Rectal smooth muscle tissue (tissue), 1 donor: ENCODE measurements around the gene SART3.

Experiments used
- H3K27ac ChIP-seq: one replicate; pipeline ENCODE4 v1.7.0; 2013; ENCODE audit warnings: low read depth, low read length, inconsistent platforms
- H3K27me3 ChIP-seq: one replicate; pipeline ENCODE4 v1.7.0; 2013; ENCODE audit warnings: low read length; ENCODE audit not compliant: control insufficient read depth, insufficient read depth
- H3K36me3 ChIP-seq: one replicate; pipeline ENCODE4 v1.7.0; 2013; ENCODE audit warnings: low read length; ENCODE audit not compliant: control insufficient read depth, insufficient read depth
- H3K4me1 ChIP-seq: one replicate; pipeline ENCODE4 v1.7.0; 2013; ENCODE audit warnings: low read length; ENCODE audit not compliant: control insufficient read depth, insufficient read depth
- H3K4me3 ChIP-seq: one replicate; pipeline ENCODE4 v1.7.0; 2013; ENCODE audit warnings: low read length
- H3K9ac ChIP-seq: one replicate; pipeline ENCODE4 v1.7.0; 2013; ENCODE audit warnings: low read length

The SART3 gene

GRCh38 chr12:108571609-108572165, 10.7 kb upstream of the SART3 start:
- Histone ChIP-seq H3K9ac (no peak overlapping the region), H3K36me3 (peaks cover 17% of the 10 kb centered on the region), H3K4me3 (no peak overlapping the region), H3K27ac (no peak overlapping the region), H3K27me3 (no peaks in the 10 kb centered on the region), H3K4me1 (peaks cover 3% of the 10 kb centered on the region)

- H3K9ac ChIP-seq, result no peak overlapping the region
- no peak overlapping the region for H3K27ac ChIP-seq
- H3K36me3 ChIP-seq, result peaks cover 20% of the 10 kb centered on the region
Observed at GRCh38 chr12:108570743-108571608, 10.0 kb upstream of the SART3 start.

GRCh38 chr12:108568338-108569154, 7.6 kb upstream of the SART3 start:
- peaks cover 12% of the 10 kb centered on the region for H3K4me1 ChIP-seq
- no peak overlapping the region for H3K9ac ChIP-seq
- H3K27ac ChIP-seq, result no peak overlapping the region
- H3K4me3 ChIP-seq, result no peak overlapping the region
- H3K27me3 ChIP-seq, result no peaks in the 10 kb centered on the region
- peaks cover 27% of the 10 kb centered on the region for H3K36me3 ChIP-seq

More at GRCh38 chr12:108570743-108571608, 10.0 kb upstream of the SART3 start:
- H3K4me3 ChIP-seq, result no peak overlapping the region
- peaks cover 6% of the 10 kb centered on the region for H3K4me1 ChIP-seq
- no peaks in the 10 kb centered on the region for H3K27me3 ChIP-seq

- Histone ChIP-seq H3K36me3 (peaks cover 27% of the 10 kb centered on the region), H3K4me1 (peaks cover 15% of the 10 kb centered on the region), H3K4me3 (no peak overlapping the region), H3K27ac (peak overlapping the region; percentile 18), H3K9ac (no peak overlapping the region), H3K27me3 (no peaks in the 10 kb centered on the region)
Observed at GRCh38 chr12:108567406-108568337, 6.7 kb upstream of the SART3 start.

- Histone ChIP-seq H3K27me3 (no peaks in the 10 kb centered on the region), H3K4me3 (no peak overlapping the region), H3K4me1 (peaks cover 17% of the 10 kb centered on the region), H3K27ac (no peak overlapping the region), H3K9ac (no peak overlapping the region), H3K36me3 (peaks cover 27% of the 10 kb centered on the region)
Observed at GRCh38 chr12:108566452-108566851, 5.5 kb upstream of the SART3 start.

- no peak overlapping the region for H3K4me3 ChIP-seq
- H3K27me3 ChIP-seq, result no peaks in the 10 kb centered on the region
- peaks cover 27% of the 10 kb centered on the region for H3K36me3 ChIP-seq
- no peak overlapping the region for H3K27ac ChIP-seq
- H3K9ac ChIP-seq, result no peak overlapping the region
- peaks cover 17% of the 10 kb centered on the region for H3K4me1 ChIP-seq
Observed at GRCh38 chr12:108565976-108566375, 5.0 kb upstream of the SART3 start.

- H3K27me3 ChIP-seq, result no peaks in the 10 kb centered on the region
- H3K9ac ChIP-seq, result no peak overlapping the region
- H3K27ac ChIP-seq, result no peak overlapping the region
- H3K36me3 ChIP-seq, result peaks cover 27% of the 10 kb centered on the region
- H3K4me3 ChIP-seq, result no peak overlapping the region
- peaks cover 17% of the 10 kb centered on the region for H3K4me1 ChIP-seq
Observed at GRCh38 chr12:108565146-108565545, 4.2 kb upstream of the SART3 start.

GRCh38 chr12:108564724-108565123, 3.8 kb upstream of the SART3 start:
- H3K27ac ChIP-seq, result no peak overlapping the region
- no peak overlapping the region for H3K9ac ChIP-seq
- no peak overlapping the region for H3K4me3 ChIP-seq
- no peaks in the 10 kb centered on the region for H3K27me3 ChIP-seq
- H3K36me3 ChIP-seq, result peaks cover 27% of the 10 kb centered on the region
- H3K4me1 ChIP-seq, result peaks cover 18% of the 10 kb centered on the region

- Histone ChIP-seq H3K4me3 (peak overlapping the region; percentile 81), H3K27me3 (no peaks in the 10 kb centered on the region), H3K4me1 (peaks cover 20% of the 10 kb centered on the region), H3K27ac (no peak overlapping the region), H3K9ac (no peak overlapping the region), H3K36me3 (peaks cover 25% of the 10 kb centered on the region)
Observed at GRCh38 chr12:108563804-108564151, 2.8 kb upstream of the SART3 start.

- Histone ChIP-seq H3K4me1 (peaks cover 17% of the 10 kb centered on the region), H3K9ac (peak overlapping the region; percentile 59), H3K27ac (peak overlapping the region; percentile 90), H3K36me3 (peaks cover 21% of the 10 kb centered on the region), H3K4me3 (peak overlapping the region; percentile 81), H3K27me3 (no peaks in the 10 kb centered on the region)
Observed at GRCh38 chr12:108563136-108563803, 2.3 kb upstream of the SART3 start.

GRCh38 chr12:108562348-108563135, 1.6 kb upstream of the SART3 start, which contains the start of gene ISCU:
TSS of gene ISCU (plus strand) at chr12:108562596. CDS start at chr12:108562623, 27 bp downstream.
- H3K27me3 ChIP-seq, result no peaks in the 10 kb centered on the region
- H3K4me3 ChIP-seq, result peak within 1 kb of the TSS; percentile 94
- H3K4me1 ChIP-seq, result peaks cover 18% of the 10 kb centered on the region
- peak within 1 kb of the TSS; percentile 92 for H3K27ac ChIP-seq
- peak within 1 kb of the TSS; percentile 59 for H3K9ac ChIP-seq
- peaks cover 18% of the 10 kb centered on the region for H3K36me3 ChIP-seq
